Measurements from ENCODE around the gene REXO5. TPM values are rescaled to one million over a fixed set of nuclear protein-coding genes. Genes with fewer than 3 reads are reported as not detected.

Gene REXO5
- total and polyA plus RNA-seq, 2 of the 13 experiments (the other 11 are each of a cell fraction or from before 2014, with no cell fraction given), result 5.9 to 13.1 TPM

DNA sequence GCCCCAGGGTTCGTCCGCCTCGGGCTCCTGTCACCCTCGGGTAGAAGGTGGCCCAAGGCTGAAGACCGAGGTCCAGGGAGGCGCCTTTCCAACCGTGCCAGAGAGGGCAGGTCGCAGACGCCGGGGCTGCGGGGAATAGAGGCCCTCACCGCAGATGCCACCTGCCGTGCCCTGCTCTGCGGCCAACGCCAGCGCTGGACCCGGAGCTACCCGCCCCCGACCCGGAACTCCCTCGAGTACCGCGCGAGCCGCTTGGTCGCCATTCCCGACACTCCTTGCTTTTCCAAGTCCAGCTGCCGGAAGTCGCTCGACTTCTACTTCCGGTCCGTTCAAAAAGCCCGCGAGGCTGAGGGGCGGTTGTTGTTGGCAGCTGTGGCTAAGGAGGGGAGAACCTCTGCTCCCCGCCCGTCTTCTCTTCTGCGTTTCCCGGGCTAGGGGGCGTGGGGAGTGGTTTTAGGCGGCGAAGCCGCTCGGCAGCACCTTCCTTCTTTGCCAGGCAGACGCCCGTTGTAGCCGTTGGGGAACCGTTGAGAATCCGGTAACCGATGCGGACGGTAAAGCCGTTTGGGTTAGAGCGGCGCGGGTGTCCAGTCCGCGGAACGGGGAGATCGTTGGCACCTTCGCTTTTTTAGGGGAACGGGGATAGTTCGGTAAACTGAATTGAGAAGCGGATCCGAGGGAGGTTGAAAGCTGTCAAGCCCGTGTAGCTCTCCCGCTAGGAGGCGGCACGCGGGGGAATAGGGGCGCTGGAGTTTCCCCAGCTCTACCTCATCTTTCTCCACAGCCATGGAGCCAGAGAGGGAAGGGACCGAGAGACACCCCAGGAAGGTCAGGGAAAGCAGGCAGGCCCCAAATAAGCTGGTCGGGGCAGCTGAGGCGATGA, at the start of gene REXO5, which contains the start of gene ERI2 (continued):
- TF ChIP-seq TCF7 (IDR thresholded peaks at IDR 0.05; ENCODE audit: low read depth), result peak; percentile 7; the same call in 1 of the 2 replicates
- TF ChIP-seq SMC3 (IDR thresholded peaks at IDR 0.05; ENCODE audit: low read length), result 0 out of 2 replicates have a peak, but pooled peaks have one; percentile 4
- TF ChIP-seq ZEB1 (IDR thresholded peaks at IDR 0.05; ENCODE audit: insufficient replicate concordance, low read depth), result no peak
- TF ChIP-seq FOXP1 (IDR thresholded peaks at IDR 0.05), result no peak
- TF ChIP-seq FOXP1 (CRISPR knock-in tag; IDR thresholded peaks at IDR 0.05), result peak; percentile 45
- TF ChIP-seq POLR2AphosphoS5 (IDR thresholded peaks at IDR 0.05; ENCODE audit: low read depth, low read length), result peak; percentile 96
- peak; percentile 93 for TF ChIP-seq CC2D1A (CRISPR knock-in tag; IDR thresholded peaks at IDR 0.05)
- TF ChIP-seq EZH2 (conservative IDR thresholded peaks at IDR 0.05; ENCODE audit: low read depth, low read length), result no peak
- no peak for TF ChIP-seq JARID2 (CRISPR knock-in tag; IDR thresholded peaks at IDR 0.05; ENCODE audit: insufficient replicate concordance)
- no peak for TF ChIP-seq PLRG1 (conservative IDR thresholded peaks at IDR 0.05)
- peak; percentile 98 for TF ChIP-seq ZBTB8A (CRISPR knock-in tag; IDR thresholded peaks at IDR 0.05; ENCODE audit: borderline replicate concordance, low read depth)
- TF ChIP-seq, protein P1, sequence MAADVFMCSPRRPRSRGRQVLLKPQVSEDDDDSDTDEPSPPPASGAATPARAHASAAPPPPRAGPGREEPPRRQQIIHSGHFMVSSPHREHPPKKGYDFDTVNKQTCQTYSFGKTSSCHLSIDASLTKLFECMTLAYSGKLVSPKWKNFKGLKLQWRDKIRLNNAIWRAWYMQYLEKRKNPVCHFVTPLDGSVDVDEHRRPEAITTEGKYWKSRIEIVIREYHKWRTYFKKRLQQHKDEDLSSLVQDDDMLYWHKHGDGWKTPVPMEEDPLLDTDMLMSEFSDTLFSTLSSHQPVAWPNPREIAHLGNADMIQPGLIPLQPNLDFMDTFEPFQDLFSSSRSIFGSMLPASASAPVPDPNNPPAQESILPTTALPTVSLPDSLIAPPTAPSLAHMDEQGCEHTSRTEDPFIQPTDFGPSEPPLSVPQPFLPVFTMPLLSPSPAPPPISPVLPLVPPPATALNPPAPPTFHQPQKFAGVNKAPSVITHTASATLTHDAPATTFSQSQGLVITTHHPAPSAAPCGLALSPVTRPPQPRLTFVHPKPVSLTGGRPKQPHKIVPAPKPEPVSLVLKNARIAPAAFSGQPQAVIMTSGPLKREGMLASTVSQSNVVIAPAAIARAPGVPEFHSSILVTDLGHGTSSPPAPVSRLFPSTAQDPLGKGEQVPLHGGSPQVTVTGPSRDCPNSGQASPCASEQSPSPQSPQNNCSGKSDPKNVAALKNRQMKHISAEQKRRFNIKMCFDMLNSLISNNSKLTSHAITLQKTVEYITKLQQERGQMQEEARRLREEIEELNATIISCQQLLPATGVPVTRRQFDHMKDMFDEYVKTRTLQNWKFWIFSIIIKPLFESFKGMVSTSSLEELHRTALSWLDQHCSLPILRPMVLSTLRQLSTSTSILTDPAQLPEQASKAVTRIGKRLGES (CRISPR knock-in tag; IDR thresholded peaks at IDR 0.05; ENCODE audit: borderline replicate concordance), result peak; percentile 72
- TF ChIP-seq ZNF513 (CRISPR knock-in tag; conservative IDR thresholded peaks at IDR 0.05), result peak; percentile 76; the same call in 1 of the 2 replicates
- TF ChIP-seq ELF1 (CRISPR knock-in tag; IDR thresholded peaks at IDR 0.05), result peak; percentile 97
- peak; percentile 93; the same call in 1 of the 2 replicates for TF ChIP-seq ZNF343 (CRISPR knock-in tag; IDR thresholded peaks at IDR 0.05)
- peak; percentile 70; the same call in 1 of the 2 replicates for TF ChIP-seq SNAI1 (CRISPR knock-in tag; IDR thresholded peaks at IDR 0.05; ENCODE audit: borderline replicate concordance)
- TF ChIP-seq, protein P2, sequence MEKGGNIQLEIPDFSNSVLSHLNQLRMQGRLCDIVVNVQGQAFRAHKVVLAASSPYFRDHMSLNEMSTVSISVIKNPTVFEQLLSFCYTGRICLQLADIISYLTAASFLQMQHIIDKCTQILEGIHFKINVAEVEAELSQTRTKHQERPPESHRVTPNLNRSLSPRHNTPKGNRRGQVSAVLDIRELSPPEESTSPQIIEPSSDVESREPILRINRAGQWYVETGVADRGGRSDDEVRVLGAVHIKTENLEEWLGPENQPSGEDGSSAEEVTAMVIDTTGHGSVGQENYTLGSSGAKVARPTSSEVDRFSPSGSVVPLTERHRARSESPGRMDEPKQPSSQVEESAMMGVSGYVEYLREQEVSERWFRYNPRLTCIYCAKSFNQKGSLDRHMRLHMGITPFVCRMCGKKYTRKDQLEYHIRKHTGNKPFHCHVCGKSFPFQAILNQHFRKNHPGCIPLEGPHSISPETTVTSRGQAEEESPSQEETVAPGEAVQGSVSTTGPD (CRISPR knock-in tag; IDR thresholded peaks at IDR 0.05), result peak; percentile 88; the same call in 1 of the 2 replicates
- TF ChIP-seq FOXC1 (CRISPR knock-in tag; IDR thresholded peaks at IDR 0.05; ENCODE audit: borderline replicate concordance), result peak; percentile 84
- TF ChIP-seq, protein P3, sequence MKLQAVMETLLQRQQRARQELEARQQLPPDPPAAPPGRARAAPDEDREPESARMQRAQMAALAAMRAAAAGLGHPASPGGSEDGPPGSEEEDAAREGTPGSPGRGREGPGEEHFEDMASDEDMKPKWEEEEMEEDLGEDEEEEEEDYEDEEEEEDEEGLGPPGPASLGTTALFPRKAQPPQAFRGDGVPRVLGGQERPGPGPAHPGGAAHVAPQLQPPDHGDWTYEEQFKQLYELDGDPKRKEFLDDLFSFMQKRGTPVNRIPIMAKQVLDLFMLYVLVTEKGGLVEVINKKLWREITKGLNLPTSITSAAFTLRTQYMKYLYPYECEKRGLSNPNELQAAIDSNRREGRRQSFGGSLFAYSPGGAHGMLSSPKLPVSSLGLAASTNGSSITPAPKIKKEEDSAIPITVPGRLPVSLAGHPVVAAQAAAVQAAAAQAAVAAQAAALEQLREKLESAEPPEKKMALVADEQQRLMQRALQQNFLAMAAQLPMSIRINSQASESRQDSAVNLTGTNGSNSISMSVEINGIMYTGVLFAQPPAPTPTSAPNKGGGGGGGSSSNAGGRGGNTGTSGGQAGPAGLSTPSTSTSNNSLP (IDR thresholded peaks at IDR 0.05; ENCODE audit: low read depth, low read length), result 0 out of 2 replicates have a peak, but pooled peaks have one; percentile 6
- peak; percentile 100 for TF ChIP-seq BRD4 (CRISPR knock-in tag; IDR thresholded peaks at IDR 0.05)
- no peak for TF ChIP-seq SMARCE1 (IDR thresholded peaks at IDR 0.05; ENCODE audit: borderline replicate concordance)
- TF ChIP-seq PHF21A (CRISPR knock-in tag; IDR thresholded peaks at IDR 0.05), result peak; percentile 96

Data from HepG2 (cell line).